SU-DHL-6 (cell line): ENCODE measurements around the gene MEGF10.

ENCODE experiments used
- EZH2phosphoT487 ChIP-seq: fragments of 200-600 bp; sonication (generic), shearing (Covaris generic); conservative IDR thresholded peaks from 2 replicates; pipeline ENCODE4 v1.6.1; 2018; ENCODE audit warnings: mild to moderate bottlenecking, antibody characterized with exemption, low read length, moderate library complexity, mixed read lengths
- TF ChIP-seq, protein P1 (sequence below): fragments of 200-600 bp; sonication (generic); IDR thresholded peaks from one replicate; pipeline ENCODE4 v1.5.1; 2017; ENCODE audit warnings: antibody characterized with exemption, mild to moderate bottlenecking, low read length, moderate library complexity; ENCODE audit not compliant: insufficient read depth, poor library complexity, severe bottlenecking

DNA sequence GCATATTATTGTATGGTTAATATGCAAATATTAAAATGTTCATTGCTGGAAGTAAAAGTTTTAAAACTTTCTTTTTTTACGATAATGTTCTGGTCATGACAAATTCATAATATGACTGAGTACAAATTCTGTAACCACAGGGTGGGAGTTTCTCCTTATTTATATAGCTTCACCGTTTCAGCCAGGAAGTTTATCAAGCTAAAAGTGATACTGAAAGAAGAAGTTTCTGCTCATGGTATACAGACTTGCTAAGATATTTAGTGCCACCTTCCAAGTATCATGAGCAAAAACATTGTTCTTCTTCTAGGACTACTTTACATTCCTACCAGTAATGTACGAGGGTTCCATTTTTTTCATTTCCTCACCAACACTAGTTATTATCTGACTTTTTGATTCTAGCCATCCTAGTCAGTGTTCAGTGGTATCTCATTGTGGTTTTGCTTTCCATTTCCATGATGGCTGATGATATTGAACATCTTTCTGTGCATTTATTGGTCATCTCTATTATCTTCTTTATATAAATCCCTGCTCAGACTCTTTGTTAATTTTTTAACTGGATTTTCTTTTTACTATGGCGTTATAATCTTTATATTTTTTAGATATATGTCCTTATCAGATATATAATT, 132.7 kb downstream of the MEGF10 start:
- TF ChIP-seq, protein P1, sequence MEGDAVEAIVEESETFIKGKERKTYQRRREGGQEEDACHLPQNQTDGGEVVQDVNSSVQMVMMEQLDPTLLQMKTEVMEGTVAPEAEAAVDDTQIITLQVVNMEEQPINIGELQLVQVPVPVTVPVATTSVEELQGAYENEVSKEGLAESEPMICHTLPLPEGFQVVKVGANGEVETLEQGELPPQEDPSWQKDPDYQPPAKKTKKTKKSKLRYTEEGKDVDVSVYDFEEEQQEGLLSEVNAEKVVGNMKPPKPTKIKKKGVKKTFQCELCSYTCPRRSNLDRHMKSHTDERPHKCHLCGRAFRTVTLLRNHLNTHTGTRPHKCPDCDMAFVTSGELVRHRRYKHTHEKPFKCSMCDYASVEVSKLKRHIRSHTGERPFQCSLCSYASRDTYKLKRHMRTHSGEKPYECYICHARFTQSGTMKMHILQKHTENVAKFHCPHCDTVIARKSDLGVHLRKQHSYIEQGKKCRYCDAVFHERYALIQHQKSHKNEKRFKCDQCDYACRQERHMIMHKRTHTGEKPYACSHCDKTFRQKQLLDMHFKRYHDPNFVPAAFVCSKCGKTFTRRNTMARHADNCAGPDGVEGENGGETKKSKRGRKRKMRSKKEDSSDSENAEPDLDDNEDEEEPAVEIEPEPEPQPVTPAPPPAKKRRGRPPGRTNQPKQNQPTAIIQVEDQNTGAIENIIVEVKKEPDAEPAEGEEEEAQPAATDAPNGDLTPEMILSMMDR, result no peak
- no peak for TF ChIP-seq EZH2phosphoT487
